K562 (cell line): ENCODE data around the gene NEK2. TPM values are rescaled to one million over a fixed set of nuclear protein-coding genes. Genes with fewer than 3 reads are reported as not detected.

Source experiments
- BHLHE40 ChIP-seq: IDR thresholded peaks from 2 replicates; pipeline ENCODE4 v1.6.1; 2011; ENCODE audit warnings: low read length, improper control_type of control experiment
- BRF2 ChIP-seq: IDR thresholded peaks from 3 replicates; pipeline ENCODE4 v1.6.1; 2011; ENCODE audit warnings: borderline replicate concordance, mild to moderate bottlenecking; ENCODE audit not compliant: insufficient read length, insufficient read depth
- CREB3 ChIP-seq: fragments of 450-650 bp; conservative IDR thresholded peaks from 2 replicates; pipeline ENCODE4 v1.6.1; 2016; ENCODE audit warnings: missing genetic modification characterization, low read depth, mild to moderate bottlenecking, missing compliant biosample characterization, moderate library complexity
- EP400 ChIP-seq: fragments of 450-650 bp; IDR thresholded peaks from 2 replicates; pipeline ENCODE4 v1.6.1; 2017; ENCODE audit warnings: antibody characterized with exemption, mild to moderate bottlenecking, moderate library complexity
- MAX ChIP-seq: sonication (generic); formaldehyde crosslinking; IDR thresholded peaks from 2 replicates; pipeline ENCODE4 v1.9.0; 2022; ENCODE audit warnings: mild to moderate bottlenecking, missing genetic modification reagents
- MGA ChIP-seq: fragments of 450-650 bp; IDR thresholded peaks from 2 replicates; pipeline ENCODE4 v1.6.1; 2016; ENCODE audit warnings: mild to moderate bottlenecking, moderate library complexity
- NFE2 ChIP-seq: IDR thresholded peaks from 2 replicates; pipeline ENCODE4 v1.6.1; 2014; ENCODE audit warnings: antibody characterized with exemption, low read depth
- RBBP5 ChIP-seq: fragments of 200-600 bp; sonication (generic); IDR thresholded peaks from 2 replicates; pipeline ENCODE4 v1.6.1; 2012; ENCODE audit warnings: borderline replicate concordance, mild to moderate bottlenecking, low read length, control low read depth, inconsistent platforms; ENCODE audit not compliant: insufficient read depth, poor library complexity, severe bottlenecking
- RFX7 ChIP-seq: fragments of 250-450 bp; sonication (Bioruptor Pico); IDR thresholded peaks from 2 replicates; pipeline ENCODE4 v1.5.1; 2021; ENCODE audit warnings: mild to moderate bottlenecking
- SAFB ChIP-seq: fragments of 200-400 bp; formaldehyde crosslinking; IDR thresholded peaks from 2 replicates; pipeline ENCODE4 v1.6.1; 2017; ENCODE audit warnings: low read depth, low read length, borderline replicate concordance
- TRIM25 ChIP-seq: fragments of 450-650 bp; IDR thresholded peaks from 2 replicates; pipeline ENCODE4 v1.7.0; 2016; ENCODE audit warnings: borderline replicate concordance
- ZFX ChIP-seq: sonication (generic); formaldehyde crosslinking; IDR thresholded peaks from 2 replicates; pipeline ENCODE4 v1.8.0; 2022; ENCODE audit warnings: mild to moderate bottlenecking, missing genetic modification reagents, moderate library complexity
- polyA plus RNA-seq, 8 experiments: library from polyadenylated mRNA; depleted of rRNA in 4 of 8; stranded (reverse) in 5 of 8; unstranded in 3 of 8; fragments of >200 nt; fragmentation: Nextera tagmentation in 2 of 8; fragmentation: Illumina TruSeq in 1 of 8; extraction: Ambion mirVana in 2 of 8; extraction: Trizol in 1 of 8; gene quantifications; 2 replicates each; pipeline versions ENCODE4 v1.2.1 to v1.2.3, GENCODE V29; 2011 to 2014; ENCODE audit warnings: inconsistent platforms in 1 of 8, missing spikeins in 1 of 8
- total RNA-seq, 7 experiments: library from RNA; depleted of rRNA in 6 of 7; stranded (reverse); fragments of >200 nt in 6 of 7; fragmentation: Illumina TruSeq in 2 of 7; extraction: Trizol in 2 of 7; gene quantifications; 2 replicates each; pipeline versions ENCODE4 v1.2.1 to v1.2.3, GENCODE V29; 2011 to 2021; ENCODE audit warnings: low replicate concordance in 1 of 7

NEK2 gene
- total and polyA plus RNA-seq, 9 of the 15 experiments (the other 6 are each of a cell fraction or from before 2014, with no cell fraction given), result 30.0 to 74.7 (median 66.4) TPM

- no peak for TF ChIP-seq RFX7 (CRISPR knock-in tag)
- TF ChIP-seq MAX (CRISPR knock-in tag), result peak; percentile 95
- TF ChIP-seq BRF2, result no peak
- TF ChIP-seq EP400, result peak; percentile 50
- no peak for TF ChIP-seq SAFB
- TF ChIP-seq BHLHE40, result peak; percentile 54
- TF ChIP-seq RBBP5, result no peak
- TF ChIP-seq CREB3, result peak; percentile 62
- TF ChIP-seq NFE2, result peak; percentile 63; the same call in 1 of the 2 replicates
- 0 out of 2 replicates have a peak, but pooled peaks have one; percentile 12 for TF ChIP-seq ZFX
- no peak for TF ChIP-seq TRIM25
- TF ChIP-seq MGA, result peak; percentile 92
These were observed 35.9 kb upstream of the NEK2 start (continued) for GRCh38 chr1:211711315-211711705.
